ENCODE results near the gene TICRR. TPM values are rescaled to one million over a fixed set of nuclear protein-coding genes. Genes with fewer than 3 reads are reported as not detected.

TICRR gene
- total and polyA plus RNA-seq, 2 experiments from 2014 or later: 2.7 to 11.0 TPM

DNA sequence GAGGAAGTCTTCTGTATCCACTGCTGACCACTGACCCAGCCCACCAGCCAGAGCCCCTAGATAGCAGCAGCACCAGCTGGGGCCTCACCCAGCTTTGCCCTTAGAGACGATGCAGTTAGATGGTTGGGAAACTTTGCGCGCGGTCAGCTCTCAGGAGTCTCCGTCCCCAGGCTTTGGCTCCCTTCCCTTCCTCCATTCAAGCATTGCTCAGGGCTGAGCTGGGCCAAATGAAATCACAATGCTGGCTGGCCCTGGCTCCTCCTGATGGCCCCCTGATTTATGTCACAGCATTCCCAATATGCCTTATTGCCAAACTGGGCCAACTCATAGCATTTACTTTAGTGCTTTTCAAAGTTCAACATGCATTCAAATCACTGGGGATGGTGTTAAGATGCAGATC lies 44.3 kb upstream of the TICRR start:
- no peaks in the 10 kb centered on the region for H3K9me3 ChIP-seq (ENCODE audit: low read depth)
- TF ChIP-seq, protein P1, sequence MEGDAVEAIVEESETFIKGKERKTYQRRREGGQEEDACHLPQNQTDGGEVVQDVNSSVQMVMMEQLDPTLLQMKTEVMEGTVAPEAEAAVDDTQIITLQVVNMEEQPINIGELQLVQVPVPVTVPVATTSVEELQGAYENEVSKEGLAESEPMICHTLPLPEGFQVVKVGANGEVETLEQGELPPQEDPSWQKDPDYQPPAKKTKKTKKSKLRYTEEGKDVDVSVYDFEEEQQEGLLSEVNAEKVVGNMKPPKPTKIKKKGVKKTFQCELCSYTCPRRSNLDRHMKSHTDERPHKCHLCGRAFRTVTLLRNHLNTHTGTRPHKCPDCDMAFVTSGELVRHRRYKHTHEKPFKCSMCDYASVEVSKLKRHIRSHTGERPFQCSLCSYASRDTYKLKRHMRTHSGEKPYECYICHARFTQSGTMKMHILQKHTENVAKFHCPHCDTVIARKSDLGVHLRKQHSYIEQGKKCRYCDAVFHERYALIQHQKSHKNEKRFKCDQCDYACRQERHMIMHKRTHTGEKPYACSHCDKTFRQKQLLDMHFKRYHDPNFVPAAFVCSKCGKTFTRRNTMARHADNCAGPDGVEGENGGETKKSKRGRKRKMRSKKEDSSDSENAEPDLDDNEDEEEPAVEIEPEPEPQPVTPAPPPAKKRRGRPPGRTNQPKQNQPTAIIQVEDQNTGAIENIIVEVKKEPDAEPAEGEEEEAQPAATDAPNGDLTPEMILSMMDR (IDR thresholded peaks at IDR 0.05; ENCODE audit: low read depth, low read length): no peak
- H3K4me1 ChIP-seq (ENCODE audit: low read depth): no peaks in the 10 kb centered on the region
- no peaks in the 10 kb centered on the region for H3K27me3 ChIP-seq
- H3K27ac ChIP-seq: no peak overlapping the region
- H3K36me3 ChIP-seq: no peaks in the 10 kb centered on the region
- no peak overlapping the region for H3K4me3 ChIP-seq
- DNase-seq (ENCODE audit: low read depth in 1 of 2, low spot score in 1 of 2): no peak

GRCh38 chr15:89531796-89532537 lies 43.3 kb upstream of the TICRR start:
- Histone ChIP-seq H3K36me3 (no peaks in the 10 kb centered on the region), H3K4me1 (ENCODE audit: low read depth) (no peaks in the 10 kb centered on the region), H3K4me3 (no peak overlapping the region), H3K27me3 (no peaks in the 10 kb centered on the region), H3K9me3 (ENCODE audit: low read depth) (no peaks in the 10 kb centered on the region), H3K27ac (no peak overlapping the region)
- TF ChIP-seq, protein P1 (IDR thresholded peaks at IDR 0.05; ENCODE audit: low read depth, low read length): no peak
- no peak for DNase-seq (ENCODE audit: low read depth in 1 of 2, low spot score in 1 of 2)

- TF ChIP-seq, protein P1 (IDR thresholded peaks at IDR 0.05; ENCODE audit: low read depth, low read length): no peak
- Histone ChIP-seq H3K27ac (no peak overlapping the region), H3K36me3 (no peaks in the 10 kb centered on the region), H3K4me3 (no peak overlapping the region), H3K9me3 (ENCODE audit: low read depth) (no peaks in the 10 kb centered on the region), H3K27me3 (no peaks in the 10 kb centered on the region), H3K4me1 (ENCODE audit: low read depth) (no peaks in the 10 kb centered on the region)
- peak in 1 of 2 donors; percentile 61 for DNase-seq (ENCODE audit: low read depth in 1 of 2, low spot score in 1 of 2)
Measured at GRCh38 chr15:89533861-89534544, 41.3 kb upstream of the TICRR start.

DNA sequence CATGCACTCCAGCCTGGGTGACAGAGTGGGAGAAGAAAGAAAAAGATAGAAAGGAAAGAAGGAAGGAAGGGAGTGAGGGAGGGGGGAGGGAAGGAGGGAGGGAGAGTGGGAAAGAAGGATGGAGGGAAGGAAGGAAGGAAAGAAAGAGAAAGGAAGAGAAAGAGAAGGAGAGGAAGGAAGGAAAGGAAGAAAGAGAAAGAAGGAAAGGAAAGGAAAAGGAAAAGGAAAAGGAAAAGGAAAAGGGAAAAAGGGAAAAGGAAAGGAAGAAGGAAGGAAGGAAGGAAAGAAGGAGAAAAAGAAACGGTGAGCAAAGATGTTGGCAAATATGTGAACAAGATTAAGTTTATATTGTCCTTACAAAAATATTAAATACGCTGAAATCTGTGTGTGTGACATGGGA lies 36.2 kb upstream of the TICRR start:
- no peak overlapping the region for H3K4me3 ChIP-seq
- H3K27me3 ChIP-seq: no peaks in the 10 kb centered on the region
- no peaks in the 10 kb centered on the region for H3K9me3 ChIP-seq (ENCODE audit: low read depth)
- DNase-seq (ENCODE audit: low read depth in 1 of 2, low spot score in 1 of 2): no peak
- TF ChIP-seq, protein P1 (IDR thresholded peaks at IDR 0.05; ENCODE audit: low read depth, low read length): no peak
- H3K27ac ChIP-seq: no peak overlapping the region
- no peaks in the 10 kb centered on the region for H3K36me3 ChIP-seq
- H3K4me1 ChIP-seq (ENCODE audit: low read depth): no peaks in the 10 kb centered on the region

- Histone ChIP-seq H3K27me3 (no peaks in the 10 kb centered on the region), H3K4me1 (ENCODE audit: low read depth) (no peaks in the 10 kb centered on the region), H3K36me3 (no peaks in the 10 kb centered on the region), H3K27ac (no peak overlapping the region), H3K4me3 (no peak overlapping the region), H3K9me3 (ENCODE audit: low read depth) (no peaks in the 10 kb centered on the region)
- no peak for DNase-seq (ENCODE audit: low read depth in 1 of 2, low spot score in 1 of 2)
- TF ChIP-seq, protein P1 (IDR thresholded peaks at IDR 0.05; ENCODE audit: low read depth, low read length): no peak
Measured at GRCh38 chr15:89542369-89542768, 32.9 kb upstream of the TICRR start.
